ENCODE measurements around the gene CLCA2. TPM values are rescaled to one million over a fixed set of nuclear protein-coding genes. Genes with fewer than 3 reads are reported as not detected.

CLCA2 gene
- total and polyA plus RNA-seq, 7 experiments from 2014 or later: not detected

- no peak overlapping the region for H3K27ac ChIP-seq (ENCODE audit: low read depth, low read length)
- H3K27me3 ChIP-seq (ENCODE audit: control insufficient read depth in 2 of 2, insufficient read depth in 2 of 2, low read length in 2 of 2): no peaks in the 10 kb centered on the region
- intact Hi-C loops (cut with micrococcal nuclease): loop anchor here (1.0 to 10.0 kb wide), 8 partner anchors 21 to 325 kb away; partner anchors contain the start of gene ODF2L (in 1 of the 2)
- H3K9me3 ChIP-seq (ENCODE audit: control insufficient read depth in 2 of 3, low read length in 3 of 3): no peaks in the 10 kb centered on the region
- H3K4me1 ChIP-seq (ENCODE audit: control insufficient read depth in 2 of 2, insufficient read depth in 2 of 2, low read length in 2 of 2): no peaks in the 10 kb centered on the region
- Mint-ChIP-seq H3K4me3 (peak overlapping the region in 9 of 10 donors; percentile 53 to 85 (median 72)), H3K27me3 (peaks cover 0 to 6% (median 0%) of the 10 kb centered on the region in 5 donors), H3K36me3 (no peaks in the 10 kb centered on the region), H3K4me1 (peaks cover 4 to 8% (median 6%) of the 10 kb centered on the region in 7 donors), H3K27ac (peak overlapping the region in 8 of 9 donors; percentile 13 to 85 (median 32)), H3K9me3 (no peaks in the 10 kb centered on the region)
- DNase-seq (peak in 7 of 9 donors; percentile 35 to 74 (median 65)), ATAC-seq (peak; percentile 89)
- CTCF ChIA-PET: no interaction called here
- no peaks in the 10 kb centered on the region for H3K36me3 ChIP-seq (ENCODE audit: control insufficient read depth in 2 of 3, insufficient read depth in 3 of 3, low read length in 3 of 3)
- POLR2A ChIA-PET: interaction anchor here (0.6 kb wide), 1 partner anchor 1215 kb away, joined by 4 read pairs; no protein-coding TSS in a partner anchor
- H3K4me3 ChIP-seq (ENCODE audit: low read length): no peak overlapping the region
Observed at GRCh38 chr1:86419277-86419903, 4.6 kb upstream of the CLCA2 start.

DNA sequence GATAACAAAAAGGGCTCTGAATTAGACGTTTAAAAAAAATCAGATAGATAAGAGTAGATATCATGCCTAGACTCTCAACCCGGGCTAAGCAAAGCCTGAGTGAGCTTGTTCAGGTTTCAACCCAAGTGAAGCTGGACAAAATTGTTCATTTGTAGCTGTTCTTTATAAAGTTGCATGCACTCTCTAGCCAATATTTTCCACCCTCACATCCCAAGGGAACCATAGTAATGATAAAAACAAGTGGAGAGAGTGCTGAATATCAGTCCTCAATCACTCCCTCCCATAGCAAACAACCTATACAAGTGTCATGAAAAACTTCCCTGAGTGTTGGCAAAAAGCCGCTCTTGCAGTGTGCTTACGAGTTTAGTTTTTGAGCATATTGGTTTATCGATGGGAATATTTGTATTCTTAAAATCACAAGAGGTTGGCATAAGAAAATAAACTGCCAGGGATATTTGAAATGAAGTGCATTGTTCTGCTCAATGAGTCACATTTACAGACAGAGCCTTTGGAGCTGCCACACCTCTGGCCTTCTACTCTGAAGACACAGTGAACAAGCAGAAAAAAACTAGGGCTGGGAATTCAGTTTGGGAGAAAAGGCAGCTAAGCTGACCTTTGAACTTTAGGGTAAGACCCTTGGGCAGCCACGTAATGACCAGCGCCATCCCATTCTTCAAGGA lies 2.2 kb upstream of the CLCA2 start:
- Histone ChIP-seq H3K4me3 (ENCODE audit: low read length) (no peak overlapping the region), H3K9me3 (ENCODE audit: control insufficient read depth in 2 of 3, low read length in 3 of 3) (no peaks in the 10 kb centered on the region), H3K36me3 (ENCODE audit: control insufficient read depth in 2 of 3, insufficient read depth in 3 of 3, low read length in 3 of 3) (no peaks in the 10 kb centered on the region), H3K27ac (ENCODE audit: low read depth, low read length) (no peak overlapping the region), H3K4me1 (ENCODE audit: control insufficient read depth in 2 of 2, insufficient read depth in 2 of 2, low read length in 2 of 2) (no peaks in the 10 kb centered on the region), H3K27me3 (ENCODE audit: control insufficient read depth in 2 of 2, insufficient read depth in 2 of 2, low read length in 2 of 2) (no peaks in the 10 kb centered on the region)
- ATAC-seq (no peak), DNase-seq (no peak)
- no peak overlapping the region for H3K4me3 Mint-ChIP-seq
- no peaks in the 10 kb centered on the region for H3K9me3 Mint-ChIP-seq
- peaks cover 0 to 16% (median 3%) of the 10 kb centered on the region in 5 donors for H3K27me3 Mint-ChIP-seq
- intact Hi-C loops (cut with micrococcal nuclease): no loop called here
- H3K4me1 Mint-ChIP-seq: peaks cover 4 to 8% (median 6%) of the 10 kb centered on the region in 7 donors
- no peak overlapping the region for H3K27ac Mint-ChIP-seq
- POLR2A ChIA-PET: no interaction called here
- H3K36me3 Mint-ChIP-seq: no peaks in the 10 kb centered on the region
- CTCF ChIA-PET: interaction anchor here (0.7 kb wide), 1 partner anchor 78 kb away, joined by 3 read pairs; no protein-coding TSS in a partner anchor

DNA sequence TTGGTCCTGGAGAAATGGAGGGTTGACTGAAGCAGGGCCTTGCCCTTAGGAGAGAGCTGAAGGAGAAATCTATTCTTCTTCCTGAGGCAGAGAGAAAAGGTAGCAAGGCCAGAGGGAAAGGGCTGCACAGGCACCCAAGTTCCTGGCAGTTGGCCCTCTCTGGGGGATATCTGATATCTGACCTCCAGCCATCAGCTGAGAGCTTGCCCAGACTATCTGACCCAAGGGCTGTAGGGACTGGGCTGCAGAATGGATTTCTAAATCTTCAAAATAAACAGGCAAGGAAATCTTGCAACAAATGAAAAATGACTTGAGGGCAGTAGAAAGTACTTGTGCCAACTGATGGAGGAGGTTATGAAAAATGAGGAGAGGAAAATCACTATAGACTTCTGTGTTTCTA lies 498 bp upstream of the CLCA2 start:
- Histone ChIP-seq H3K36me3 (ENCODE audit: control insufficient read depth in 2 of 3, insufficient read depth in 3 of 3, low read length in 3 of 3) (no peaks in the 10 kb centered on the region), H3K9me3 (ENCODE audit: control insufficient read depth in 2 of 3, low read length in 3 of 3) (no peaks in the 10 kb centered on the region), H3K27me3 (ENCODE audit: control insufficient read depth in 2 of 2, insufficient read depth in 2 of 2, low read length in 2 of 2) (no peaks in the 10 kb centered on the region), H3K4me3 (ENCODE audit: low read length) (no peak overlapping the region), H3K4me1 (ENCODE audit: control insufficient read depth in 2 of 2, insufficient read depth in 2 of 2, low read length in 2 of 2) (no peaks in the 10 kb centered on the region), H3K27ac (ENCODE audit: low read depth, low read length) (no peak overlapping the region)
- no peak overlapping the region for H3K4me3 Mint-ChIP-seq
- ChIA-PET POLR2A (no interaction called here), CTCF (interaction anchor here (1.0 kb wide), 1 partner anchor 43 kb away, joined by 3 read pairs; no protein-coding TSS in a partner anchor)
- intact Hi-C loops (cut with micrococcal nuclease): no loop called here
- peaks cover 3 to 8% (median 6%) of the 10 kb centered on the region in 7 donors for H3K4me1 Mint-ChIP-seq
- H3K9me3 Mint-ChIP-seq: no peaks in the 10 kb centered on the region
- peaks cover 0 to 16% (median 3%) of the 10 kb centered on the region in 5 donors for H3K27me3 Mint-ChIP-seq
- no peaks in the 10 kb centered on the region for H3K36me3 Mint-ChIP-seq
- ATAC-seq (no peak), DNase-seq (no peak)
- H3K27ac Mint-ChIP-seq: no peak overlapping the region

- no peak overlapping the region for H3K4me3 ChIP-seq (ENCODE audit: low read length)
- H3K36me3 Mint-ChIP-seq: no peaks in the 10 kb centered on the region
- DNase-seq (no peak), ATAC-seq (peak; percentile 37)
- CTCF ChIA-PET: interaction anchor here (0.8 kb wide), 2 partner anchors 12 to 275 kb away, joined by 3 to 4 read pairs; no protein-coding TSS in a partner anchor
- H3K36me3 ChIP-seq (ENCODE audit: control insufficient read depth in 2 of 3, insufficient read depth in 3 of 3, low read length in 3 of 3): no peaks in the 10 kb centered on the region
- peaks cover 0 to 15% (median 5%) of the 10 kb centered on the region in 5 donors for H3K27me3 Mint-ChIP-seq
- POLR2A ChIA-PET: interaction anchor here (1.5 kb wide), 1 partner anchor 12 kb away, joined by 6 read pairs; no protein-coding TSS in a partner anchor
- no peak overlapping the region for H3K27ac Mint-ChIP-seq
- no peaks in the 10 kb centered on the region for H3K9me3 Mint-ChIP-seq
- no peak overlapping the region for H3K4me3 Mint-ChIP-seq
- no peaks in the 10 kb centered on the region for H3K9me3 ChIP-seq (ENCODE audit: control insufficient read depth in 2 of 3, low read length in 3 of 3)
- no peaks in the 10 kb centered on the region for H3K4me1 ChIP-seq (ENCODE audit: control insufficient read depth in 2 of 2, insufficient read depth in 2 of 2, low read length in 2 of 2)
- intact Hi-C loops (cut with micrococcal nuclease): loop anchor here in 1 of 2 donors (5.0 kb wide), 1 partner anchor 43 kb away; no protein-coding TSS in a partner anchor
- H3K27ac ChIP-seq (ENCODE audit: low read depth, low read length): no peak overlapping the region
- no peaks in the 10 kb centered on the region for H3K27me3 ChIP-seq (ENCODE audit: control insufficient read depth in 2 of 2, insufficient read depth in 2 of 2, low read length in 2 of 2)
- no peaks in the 10 kb centered on the region for H3K4me1 Mint-ChIP-seq
Observed at GRCh38 chr1:86429122-86429725, 5.3 kb downstream of the CLCA2 start.

GRCh38 chr1:86429835-86430234 lies 5.9 kb downstream of the CLCA2 start:
- Mint-ChIP-seq H3K27ac (no peak overlapping the region), H3K4me3 (no peak overlapping the region), H3K4me1 (no peaks in the 10 kb centered on the region), H3K27me3 (peaks cover 0 to 16% (median 7%) of the 10 kb centered on the region in 5 donors), H3K9me3 (no peaks in the 10 kb centered on the region), H3K36me3 (no peaks in the 10 kb centered on the region)
- CTCF ChIA-PET: interaction anchor here (0.8 kb wide), 2 partner anchors 12 to 274 kb away, joined by 3 to 4 read pairs; no protein-coding TSS in a partner anchor
- H3K4me1 ChIP-seq (ENCODE audit: control insufficient read depth in 2 of 2, insufficient read depth in 2 of 2, low read length in 2 of 2): no peaks in the 10 kb centered on the region
- H3K4me3 ChIP-seq (ENCODE audit: low read length): no peak overlapping the region
- no peaks in the 10 kb centered on the region for H3K36me3 ChIP-seq (ENCODE audit: control insufficient read depth in 2 of 3, insufficient read depth in 3 of 3, low read length in 3 of 3)
- H3K27me3 ChIP-seq (ENCODE audit: control insufficient read depth in 2 of 2, insufficient read depth in 2 of 2, low read length in 2 of 2): no peaks in the 10 kb centered on the region
- ATAC-seq (peak; percentile 82), DNase-seq (no peak)
- intact Hi-C loops (cut with micrococcal nuclease): loop anchor here in 1 of 2 donors (5.0 kb wide), 1 partner anchor 42 kb away; no protein-coding TSS in a partner anchor
- H3K9me3 ChIP-seq (ENCODE audit: control insufficient read depth in 2 of 3, low read length in 3 of 3): no peaks in the 10 kb centered on the region
- H3K27ac ChIP-seq (ENCODE audit: low read depth, low read length): no peak overlapping the region
- POLR2A ChIA-PET: interaction anchor here (0.8 to 1.5 kb wide), 2 partner anchors 12 to 33 kb away, joined by 5 to 6 read pairs; partner anchors contain the start of gene ODF2L

- H3K27me3 ChIP-seq (ENCODE audit: control insufficient read depth in 2 of 2, insufficient read depth in 2 of 2, low read length in 2 of 2): no peaks in the 10 kb centered on the region
- DNase-seq: no peak
- no peaks in the 10 kb centered on the region for H3K9me3 ChIP-seq (ENCODE audit: control insufficient read depth in 2 of 3, low read length in 3 of 3)
- H3K36me3 ChIP-seq (ENCODE audit: control insufficient read depth in 2 of 3, insufficient read depth in 3 of 3, low read length in 3 of 3): no peaks in the 10 kb centered on the region
- H3K4me3 Mint-ChIP-seq: no peak overlapping the region
- no peaks in the 10 kb centered on the region for H3K36me3 Mint-ChIP-seq
- no peaks in the 10 kb centered on the region for H3K9me3 Mint-ChIP-seq
- ATAC-seq: no peak
- H3K27ac Mint-ChIP-seq: no peak overlapping the region
- no peaks in the 10 kb centered on the region for H3K4me1 Mint-ChIP-seq
- H3K4me3 ChIP-seq (ENCODE audit: low read length): no peak overlapping the region
- ChIA-PET CTCF (interaction anchor here (0.6 to 0.8 kb wide), 2 partner anchors 13 to 23 kb away, joined by 3 to 4 read pairs; no protein-coding TSS in a partner anchor), POLR2A (interaction anchor here (0.8 to 1.5 kb wide), 2 partner anchors 11 to 34 kb away, joined by 5 to 6 read pairs; partner anchors contain the start of gene ODF2L)
- peaks cover 0 to 13% (median 6%) of the 10 kb centered on the region in 5 donors for H3K27me3 Mint-ChIP-seq
- intact Hi-C loops (cut with micrococcal nuclease): no loop called here
- no peaks in the 10 kb centered on the region for H3K4me1 ChIP-seq (ENCODE audit: control insufficient read depth in 2 of 2, insufficient read depth in 2 of 2, low read length in 2 of 2)
- no peak overlapping the region for H3K27ac ChIP-seq (ENCODE audit: low read depth, low read length)
Observed at GRCh38 chr1:86430376-86430775, 6.4 kb downstream of the CLCA2 start.

Data from naive thymus-derived CD4-positive, alpha-beta T cell (primary cell).